GM13976 (cell line): ENCODE measurements around the gene SGCA.

Experiments
- DNase-seq: peaks from one replicate; pipeline ENCODE4 v3.0.0; 2012; ENCODE audit warnings: low spot score
- in situ Hi-C: fragments of 300-500 bp; cut with MboI; formaldehyde crosslinking; loops from one replicate; pipeline ENCODE4 v1.12.0; 2022; ENCODE audit warnings: low sequenced_read_pairs, mixed read lengths, inconsistent platforms; ENCODE audit not compliant: unreplicated experiment
- TF ChIP-seq, protein P1 (sequence below): IDR thresholded peaks from 2 replicates; pipeline ENCODE4 v1.5.1; 2012; ENCODE audit warnings: borderline replicate concordance, mild to moderate bottlenecking; ENCODE audit not compliant: insufficient read depth; ENCODE audit errors: extremely low read depth, missing control alignments, control extremely low read depth

The SGCA gene

DNA sequence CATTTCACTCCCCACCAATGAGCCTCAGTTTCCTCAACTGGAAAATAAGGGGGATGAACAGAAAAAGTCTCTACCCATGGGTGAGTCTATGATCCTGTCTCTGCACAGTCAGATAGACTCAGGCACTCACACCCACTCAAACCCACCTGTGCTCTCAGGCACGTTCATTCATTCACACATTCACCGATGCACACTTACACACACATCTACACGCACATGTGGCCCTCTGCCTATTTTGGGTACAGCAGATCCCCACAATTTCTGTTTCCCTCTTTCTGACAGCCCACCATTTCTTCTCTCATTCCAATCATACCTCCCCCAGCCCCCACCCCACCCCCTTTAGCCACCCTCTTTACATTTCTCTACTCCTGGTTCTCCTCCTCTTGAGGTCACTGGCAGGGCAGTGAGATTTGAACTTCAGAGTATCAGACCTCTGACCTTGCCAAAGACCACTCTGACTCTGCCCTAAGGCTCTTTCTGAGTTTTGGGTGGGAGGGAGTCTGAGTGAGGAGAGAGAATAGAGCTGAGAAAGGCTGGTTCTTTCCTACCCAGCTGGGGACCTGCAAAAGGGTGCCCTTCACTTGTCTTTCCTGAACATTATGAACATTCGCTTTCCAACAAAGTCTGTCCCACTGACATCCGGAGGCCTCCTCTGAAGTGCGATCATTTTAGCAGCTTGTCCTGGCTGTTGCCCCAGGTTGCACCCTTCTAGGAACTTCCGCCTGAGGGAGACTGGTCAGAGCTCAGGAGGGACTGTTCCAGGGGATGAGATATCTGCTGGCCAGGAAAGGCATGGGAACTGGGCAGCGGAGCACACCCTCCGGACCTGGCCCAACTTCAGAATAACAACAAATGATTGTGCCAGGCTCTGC, 45.7 kb downstream of the SGCA start:
- DNase-seq = no peak
- TF ChIP-seq, protein P1, sequence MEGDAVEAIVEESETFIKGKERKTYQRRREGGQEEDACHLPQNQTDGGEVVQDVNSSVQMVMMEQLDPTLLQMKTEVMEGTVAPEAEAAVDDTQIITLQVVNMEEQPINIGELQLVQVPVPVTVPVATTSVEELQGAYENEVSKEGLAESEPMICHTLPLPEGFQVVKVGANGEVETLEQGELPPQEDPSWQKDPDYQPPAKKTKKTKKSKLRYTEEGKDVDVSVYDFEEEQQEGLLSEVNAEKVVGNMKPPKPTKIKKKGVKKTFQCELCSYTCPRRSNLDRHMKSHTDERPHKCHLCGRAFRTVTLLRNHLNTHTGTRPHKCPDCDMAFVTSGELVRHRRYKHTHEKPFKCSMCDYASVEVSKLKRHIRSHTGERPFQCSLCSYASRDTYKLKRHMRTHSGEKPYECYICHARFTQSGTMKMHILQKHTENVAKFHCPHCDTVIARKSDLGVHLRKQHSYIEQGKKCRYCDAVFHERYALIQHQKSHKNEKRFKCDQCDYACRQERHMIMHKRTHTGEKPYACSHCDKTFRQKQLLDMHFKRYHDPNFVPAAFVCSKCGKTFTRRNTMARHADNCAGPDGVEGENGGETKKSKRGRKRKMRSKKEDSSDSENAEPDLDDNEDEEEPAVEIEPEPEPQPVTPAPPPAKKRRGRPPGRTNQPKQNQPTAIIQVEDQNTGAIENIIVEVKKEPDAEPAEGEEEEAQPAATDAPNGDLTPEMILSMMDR = no peak
- in situ Hi-C loops = loop anchor here (10.0 kb wide), 1 partner anchor 53 kb away; no protein-coding TSS in a partner anchor

DNA sequence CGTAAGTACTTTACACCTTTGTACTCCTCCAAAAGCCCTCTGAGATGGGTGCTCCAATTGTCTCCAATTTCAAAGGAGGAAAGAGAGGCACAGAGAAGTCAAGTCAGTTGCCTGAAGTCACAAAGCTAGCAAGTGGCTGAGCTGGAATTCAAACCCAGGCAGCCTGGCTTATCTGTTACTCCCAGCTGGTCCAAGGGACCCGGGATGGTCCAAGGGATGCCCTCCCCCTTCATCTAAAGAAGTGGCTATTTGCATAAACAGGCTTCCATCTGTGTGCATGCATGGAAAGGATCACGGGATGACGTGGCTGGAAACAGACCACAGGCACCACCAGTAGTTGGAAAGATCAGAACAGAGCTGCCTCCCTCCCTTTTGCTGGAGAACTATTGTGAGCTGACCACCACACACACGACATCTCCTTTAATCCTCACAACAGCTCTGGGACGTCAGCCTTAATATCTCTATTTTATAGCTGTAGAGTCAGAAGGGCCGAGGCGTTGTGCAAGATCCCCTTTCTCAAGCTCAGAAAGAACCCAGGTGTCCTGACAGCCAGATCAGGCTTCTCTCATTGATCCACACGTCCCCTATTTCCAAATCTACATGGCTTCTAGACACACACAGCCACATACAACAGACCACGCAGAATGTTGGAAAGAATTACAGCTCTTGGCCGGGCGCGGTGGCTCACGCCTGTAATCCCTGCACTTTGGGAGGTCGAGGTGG, 46.5 kb downstream of the SGCA start:
- in situ Hi-C loops = loop anchor here (10.0 kb wide), 1 partner anchor 53 kb away; no protein-coding TSS in a partner anchor
- TF ChIP-seq, protein P1 = no peak
- no peak for DNase-seq

DNA sequence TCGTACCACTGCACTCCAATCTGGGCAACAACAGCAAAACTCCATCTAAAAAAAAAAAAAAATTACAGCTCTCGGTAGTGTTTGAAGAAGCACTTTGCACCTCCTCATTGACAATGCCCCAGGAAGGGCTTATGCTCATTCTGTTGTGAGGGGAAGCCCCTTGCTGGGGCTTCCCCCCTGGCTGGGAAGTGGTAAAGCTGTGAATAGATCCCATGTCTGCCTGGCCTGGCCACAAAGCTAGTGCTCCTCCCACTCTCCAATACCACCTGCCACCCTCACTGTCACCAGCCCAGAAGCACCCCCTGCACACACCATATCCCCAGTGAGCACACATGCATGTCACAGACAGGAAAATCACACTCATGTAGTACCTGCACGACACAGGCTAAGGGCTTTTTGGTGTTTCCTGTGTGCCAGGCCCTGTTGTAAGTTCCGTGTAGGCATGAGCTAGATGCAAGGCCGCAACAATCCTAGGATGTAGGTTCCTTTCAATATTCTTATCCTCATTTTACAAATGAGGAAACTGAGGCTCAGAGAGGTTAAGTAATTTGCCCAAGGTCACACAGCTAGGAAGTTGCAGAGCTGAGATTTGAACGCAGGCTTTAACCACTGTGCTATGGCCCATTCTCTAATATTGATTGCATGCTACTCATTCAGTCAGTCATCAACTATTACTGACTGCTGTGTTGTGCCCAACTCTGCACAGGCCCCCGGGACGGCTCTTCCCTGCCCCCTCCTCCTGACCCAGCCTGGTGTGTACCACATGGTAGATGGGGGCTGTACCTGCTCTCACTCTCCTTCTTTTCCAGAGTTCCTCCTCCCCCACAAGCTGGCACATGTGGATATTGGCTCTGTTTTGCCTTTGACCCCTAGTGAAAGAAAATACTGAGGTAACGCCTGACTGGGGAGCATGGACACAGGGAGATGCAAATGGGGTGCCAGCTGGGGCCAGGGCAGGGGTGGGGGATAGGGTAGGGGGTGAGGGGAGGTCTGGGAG, 47.5 kb downstream of the SGCA start:
- TF ChIP-seq, protein P1 = peak; percentile 3
- in situ Hi-C loops = loop anchor here (10.0 kb wide), 1 partner anchor 51 kb away; no protein-coding TSS in a partner anchor
- peak; percentile 79 for DNase-seq

DNA sequence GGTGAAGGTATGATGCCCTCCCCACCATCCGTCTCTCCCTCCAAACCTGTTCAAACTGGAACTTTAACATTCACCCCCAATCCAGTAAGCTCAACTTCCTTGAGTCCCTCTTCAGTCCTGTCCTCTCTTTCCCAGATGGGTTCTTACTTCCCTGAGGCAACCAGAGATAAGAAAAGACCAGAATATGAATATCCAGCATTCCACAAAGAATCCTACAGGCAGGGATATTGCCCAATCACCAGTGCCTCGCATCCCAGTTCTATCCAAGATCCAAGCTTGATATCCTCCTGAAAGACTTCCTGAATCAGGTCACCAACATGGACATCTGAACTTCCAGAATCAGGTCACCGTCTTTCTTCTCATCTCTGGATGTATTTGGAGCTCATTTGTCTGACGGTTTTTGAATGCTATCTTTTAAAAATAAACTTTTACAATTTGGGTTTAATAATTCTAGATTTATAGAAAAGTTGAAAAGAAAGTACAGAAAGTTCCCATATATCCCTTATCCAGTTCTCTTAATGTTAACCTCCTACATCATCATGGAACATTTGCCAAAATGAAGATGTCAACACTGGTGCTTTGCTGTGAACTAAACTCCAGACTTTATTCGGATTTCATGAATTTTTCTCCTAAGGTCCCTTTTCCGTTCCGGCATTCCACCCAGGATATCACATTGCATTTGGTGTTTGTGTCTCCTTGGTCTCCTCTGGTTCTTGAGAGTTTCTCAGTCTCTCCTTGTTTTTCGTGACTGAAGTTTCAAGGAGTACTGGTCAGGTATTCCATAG, 49.4 kb downstream of the SGCA start:
- in situ Hi-C loops = loop anchor here (10.0 kb wide), 1 partner anchor 50 kb away; no protein-coding TSS in a partner anchor
- no peak for DNase-seq
- TF ChIP-seq, protein P1 = no peak

DNA sequence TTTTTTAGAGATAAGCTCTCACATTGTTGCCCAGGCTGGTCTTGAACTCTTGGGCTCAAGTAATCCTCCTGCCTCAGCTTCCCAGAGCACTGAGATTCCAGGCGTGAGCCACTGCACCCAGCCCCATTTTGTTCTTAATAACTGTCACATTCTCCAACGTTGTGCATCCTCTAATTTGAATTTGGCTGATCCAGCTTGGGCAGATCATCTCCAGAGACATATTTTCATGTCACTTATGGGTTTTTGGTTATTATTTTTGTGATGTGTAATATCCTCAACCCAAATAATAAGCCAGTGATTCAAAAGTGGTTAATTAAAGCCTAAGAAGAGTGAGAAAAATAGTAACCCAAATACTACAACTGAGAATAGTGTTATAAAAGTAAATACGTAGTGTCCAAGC, 51.8 kb downstream of the SGCA start:
- DNase-seq = no peak
- TF ChIP-seq, protein P1 = no peak
- in situ Hi-C loops = loop anchor here (10.0 kb wide), 1 partner anchor 47 kb away; no protein-coding TSS in a partner anchor
